H9 (cell line): Measurements from ENCODE around the gene CROCC2. TPM values are rescaled to one million over a fixed set of nuclear protein-coding genes. Genes with fewer than 3 reads are reported as not detected.
A peak's percentile ranks its signal among the peaks of the same experiment; 100 is the strongest.

Experiments used
- DNase-seq: peaks from one replicate; pipeline ENCODE4 v3.0.0-alpha.2; 2017
- H2AFZ ChIP-seq: one replicate; pipeline ENCODE4 v1.6.1; 2013; ENCODE audit warnings: mild to moderate bottlenecking, low read length, control low read depth, moderate library complexity
- H2AK5ac ChIP-seq: 2 replicates; pipeline ENCODE4 v1.6.1; 2013; ENCODE audit warnings: low read length, control low read depth, mixed read lengths; ENCODE audit not compliant: insufficient read length
- H2BK120ac ChIP-seq: one replicate; pipeline ENCODE4 v1.6.1; 2013; ENCODE audit warnings: low read depth, mild to moderate bottlenecking, low read length, control low read depth, inconsistent platforms; ENCODE audit not compliant: poor library complexity, severe bottlenecking
- H2BK12ac ChIP-seq: 2 replicates; pipeline ENCODE4 v1.6.1; 2013; ENCODE audit warnings: low read length, control low read depth, mixed read lengths, low read depth; ENCODE audit not compliant: insufficient read length
- H2BK15ac ChIP-seq: 2 replicates; pipeline ENCODE4 v1.6.1; 2013; ENCODE audit warnings: low read depth, low read length, control low read depth
- H2BK20ac ChIP-seq: one replicate; pipeline ENCODE4 v1.6.1; 2013; ENCODE audit warnings: low read depth, mild to moderate bottlenecking, low read length, control low read depth, inconsistent platforms; ENCODE audit not compliant: poor library complexity, severe bottlenecking
- H2BK5ac ChIP-seq: 2 replicates; pipeline ENCODE4 v1.6.1; 2013; ENCODE audit warnings: low read length, control low read depth, mixed read lengths; ENCODE audit not compliant: insufficient read length
- H3K14ac ChIP-seq: 2 replicates; pipeline ENCODE4 v1.6.1; 2013; ENCODE audit warnings: low read length, control low read depth; ENCODE audit not compliant: insufficient read depth
- H3K18ac ChIP-seq: 2 replicates; pipeline ENCODE4 v1.6.1; 2013; ENCODE audit warnings: low read depth, mild to moderate bottlenecking, mixed read lengths, low read length, control low read depth; ENCODE audit not compliant: insufficient read length
- H3K23ac ChIP-seq: 2 replicates; pipeline ENCODE4 v1.6.1; 2013; ENCODE audit warnings: low read length, control low read depth, mixed read lengths, low read depth; ENCODE audit not compliant: insufficient read length
- H3K23me2 ChIP-seq: 2 replicates; pipeline ENCODE4 v1.6.1; 2013; ENCODE audit warnings: low read depth, mild to moderate bottlenecking, mixed read lengths, low read length, control low read depth; ENCODE audit not compliant: insufficient read length, poor library complexity, severe bottlenecking
- H3K27ac ChIP-seq: 2 replicates; pipeline ENCODE4 v1.5.1; 2013; ENCODE audit warnings: low read length, control low read depth, mixed read lengths, low read depth; ENCODE audit not compliant: insufficient read length
- H3K27me3 ChIP-seq: 2 replicates; pipeline ENCODE4 v1.6.1; 2013; ENCODE audit warnings: low read length, control low read depth, inconsistent platforms; ENCODE audit not compliant: insufficient read depth
- H3K4ac ChIP-seq: 2 replicates; pipeline ENCODE4 v1.6.1; 2013; ENCODE audit warnings: low read depth, mild to moderate bottlenecking, control low read depth, inconsistent platforms, low read length, moderate library complexity
- H3K4me1 ChIP-seq: 2 replicates; pipeline ENCODE4 v1.6.1; 2013; ENCODE audit warnings: low read length, control low read depth, inconsistent platforms; ENCODE audit not compliant: insufficient read depth
- H3K4me2 ChIP-seq: 2 replicates; pipeline ENCODE4 v1.6.1; 2013; ENCODE audit warnings: low read length, control low read depth, mixed read lengths; ENCODE audit not compliant: insufficient read length, insufficient read depth
- H3K56ac ChIP-seq: 2 replicates; pipeline ENCODE4 v1.6.1; 2013; ENCODE audit warnings: low read depth, mild to moderate bottlenecking, mixed read lengths, low read length, control low read depth; ENCODE audit not compliant: insufficient read length
- H3K79me1 ChIP-seq: 2 replicates; pipeline ENCODE4 v1.6.1; 2013; ENCODE audit warnings: low read depth, mild to moderate bottlenecking, moderate library complexity, low read length, control low read depth, inconsistent platforms; ENCODE audit not compliant: insufficient read depth, poor library complexity, severe bottlenecking
- H3K79me2 ChIP-seq: 2 replicates; pipeline ENCODE4 v1.6.1; 2013; ENCODE audit warnings: low read length, control low read depth, inconsistent platforms; ENCODE audit not compliant: insufficient read depth
- H3K9ac ChIP-seq: 2 replicates; pipeline ENCODE4 v1.6.1; 2013; ENCODE audit warnings: low read length, control low read depth, mixed read lengths; ENCODE audit not compliant: insufficient read length; ENCODE audit errors: extremely low read depth
- H3K9me3 ChIP-seq: one replicate; pipeline ENCODE4 v1.6.1; 2013; ENCODE audit warnings: low read depth, low read length, inconsistent platforms; ENCODE audit not compliant: control insufficient read depth
- H3T11ph ChIP-seq: one replicate; pipeline ENCODE4 v1.6.1; 2013; ENCODE audit warnings: mild to moderate bottlenecking, low read length, control low read depth, inconsistent platforms
- H4K20me1 ChIP-seq: one replicate; pipeline ENCODE4 v1.6.1; 2013; ENCODE audit not compliant: control insufficient read depth, insufficient read length, insufficient read depth
- H4K5ac ChIP-seq: 2 replicates; pipeline ENCODE4 v1.6.1; 2013; ENCODE audit warnings: low read depth, mild to moderate bottlenecking, mixed read lengths, low read length, control low read depth; ENCODE audit not compliant: insufficient read length
- H4K8ac ChIP-seq: replicated peaks from 2 replicates; pipeline ENCODE4 v1.6.1; 2013; ENCODE audit warnings: low read length, control low read depth, mixed read lengths, low read depth; ENCODE audit not compliant: insufficient read length
- H4K91ac ChIP-seq: 2 replicates; pipeline ENCODE4 v1.6.1; 2013; ENCODE audit warnings: low read depth, mild to moderate bottlenecking, moderate library complexity, mixed read lengths, low read length, control low read depth; ENCODE audit not compliant: insufficient read length
- H3K27ac Mint-ChIP-seq, 3 experiments: 2 replicates in 2 of 3; 3 replicates in 1 of 3; pipeline ENCODE4 v1.8.0; 2020 to 2021; ENCODE audit warnings: mixed read lengths in 3 of 3, mild to moderate bottlenecking in 1 of 3, moderate library complexity in 1 of 3
- H3K27me3 Mint-ChIP-seq: 2 replicates; pipeline ENCODE4 v1.8.0; 2021; ENCODE audit warnings: low read depth, mild to moderate bottlenecking, moderate library complexity, mixed read lengths
- H3K36me3 Mint-ChIP-seq, 3 experiments: 2 replicates in 2 of 3; 3 replicates in 1 of 3; pipeline ENCODE4 v1.8.0; 2020 to 2021; ENCODE audit warnings: low read depth in 3 of 3, mixed read lengths in 3 of 3; ENCODE audit not compliant: insufficient read depth in 1 of 3
- H3K4me1 Mint-ChIP-seq, 2 experiments: 2 replicates each; pipeline ENCODE4 v1.8.0; 2020; ENCODE audit warnings: mixed read lengths in 2 of 2
- H3K4me3 Mint-ChIP-seq, 2 experiments: 2 replicates in 1 of 2; 3 replicates in 1 of 2; pipeline ENCODE4 v1.8.0; 2020 to 2021; ENCODE audit warnings: mild to moderate bottlenecking in 2 of 2, mixed read lengths in 2 of 2, moderate library complexity in 1 of 2
- H3K9me3 Mint-ChIP-seq, 2 experiments: 2 replicates in 1 of 2; 3 replicates in 1 of 2; pipeline ENCODE4 v1.8.0; 2020; ENCODE audit warnings: mild to moderate bottlenecking in 2 of 2, mixed read lengths in 2 of 2, moderate library complexity in 1 of 2
- CTCF ChIP-seq: fragments of 200-600 bp; sonication (generic); conservative IDR thresholded peaks from 3 replicates; pipeline ENCODE4 v1.8.0; 2021; ENCODE audit warnings: antibody characterized with exemption, mild to moderate bottlenecking
- WGBS: extraction: QIAGEN DNeasy Blood & Tissue Kit; methylation state at CpG from one replicate; pipeline ENCODE4 v1.1.7; 2013; ENCODE audit warnings: missing lambda C conversion rate, low lambda C conversion rate, mixed read lengths; ENCODE audit not compliant: insufficient read length; ENCODE audit errors: extremely low coverage; 5-methylcytosine and 5-hydroxymethylcytosine counted together
- total RNA-seq: library from RNA; stranded (reverse); gene quantifications from 2 replicates; pipeline ENCODE4 v1.2.1, GENCODE V29; 2021

The CROCC2 gene
- total RNA-seq, 1 experiment from 2014 or later = not detected

- Histone ChIP-seq H2BK12ac (no peak overlapping the region), H2BK120ac (no peak overlapping the region), H3K23me2 (no peaks in the 10 kb centered on the region), H4K5ac (no peak overlapping the region), H3K14ac (no peak overlapping the region), H3K4ac (no peak overlapping the region), H3K18ac (no peak overlapping the region), H3K4me2 (no peak overlapping the region), H3K27me3 (no peaks in the 10 kb centered on the region), H3K79me1 (no peaks in the 10 kb centered on the region), H3K9me3 (no peaks in the 10 kb centered on the region), H2BK20ac (no peak overlapping the region), H3K27ac (no peak overlapping the region), H2AK5ac (no peak overlapping the region), H3K9ac (no peak overlapping the region), H2BK15ac (no peak overlapping the region), H3T11ph (no peak overlapping the region), H2BK5ac (no peak overlapping the region), H2AFZ (no peak overlapping the region), H4K8ac (no peak overlapping the region), H3K56ac (peak overlapping the region; percentile 58), H3K79me2 (no peaks in the 10 kb centered on the region), H3K23ac (no peak overlapping the region), H4K91ac (no peak overlapping the region), H4K20me1 (no peaks in the 10 kb centered on the region), H3K4me1 (no peaks in the 10 kb centered on the region)
- Mint-ChIP-seq H3K9me3 (peaks cover 20 to 22% of the 10 kb centered on the region in 2 experiments), H3K27me3 (peaks cover 18% of the 10 kb centered on the region), H3K4me1 (no peaks in the 10 kb centered on the region), H3K36me3 (peaks cover 2 to 9% (median 7%) of the 10 kb centered on the region in 3 experiments; a peak in 5 of 7 replicates), H3K4me3 (no peak overlapping the region), H3K27ac (no peak overlapping the region)
- DNase-seq = no peak
- no peak for TF ChIP-seq CTCF
- WGBS = no CpG with 5 or more reads among the region's 7 CpGs
These were observed 124.7 kb downstream of the CROCC2 start for GRCh38 chr2:241030883-241031282.
